ENCODE measurements around the gene FOXO3.

- TF ChIP-seq CTCF (IDR thresholded peaks at IDR 0.05; ENCODE audit: insufficient read depth, low read depth, low read length) (no peak), EZH2 (IDR thresholded peaks at IDR 0.05; ENCODE audit: insufficient read depth, low read length) (no peak)
Measured at GRCh38 chr6:108627692-108628550, 67.2 kb downstream of the FOXO3 start.
